GM10847 (cell line): ENCODE data around the gene SELENON.

Experiments used
- POLR2A ChIP-seq: IDR thresholded peaks from 2 replicates; pipeline ENCODE4 v1.6.1; 2011; ENCODE audit not compliant: insufficient read length; ENCODE audit errors: extremely low read depth

SELENON gene

DNA sequence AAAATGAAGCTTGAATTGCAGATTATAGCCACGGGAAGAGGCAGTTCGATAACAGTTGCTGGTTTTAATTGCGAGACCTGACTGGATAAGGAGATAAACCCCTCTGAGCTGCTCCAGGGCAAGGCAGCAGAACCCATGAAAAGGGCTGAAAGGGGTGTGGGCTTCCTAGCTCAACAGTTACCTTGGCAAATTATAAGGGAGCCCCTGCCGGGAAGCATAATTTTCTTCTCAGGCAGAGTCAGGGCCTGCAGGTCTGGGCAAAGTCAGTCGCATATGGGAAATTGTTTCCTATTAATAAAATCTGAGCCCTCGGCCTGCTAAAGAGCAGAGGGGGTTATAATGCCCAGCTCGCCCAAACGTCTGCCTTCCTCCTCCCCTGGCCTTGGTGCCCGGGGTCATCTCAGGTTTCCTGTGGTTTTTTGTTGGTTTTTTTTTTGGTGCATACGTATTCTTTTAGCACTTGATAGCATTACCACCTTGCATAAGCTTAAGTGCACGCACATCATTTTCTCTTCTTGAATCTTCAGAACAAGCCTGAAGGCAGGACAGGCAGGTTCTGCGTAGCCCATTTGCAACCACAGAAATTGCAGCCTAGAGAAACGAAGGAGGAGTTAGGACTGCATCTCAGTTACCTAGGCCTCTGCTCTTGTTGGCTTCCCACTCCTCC is 33.9 kb upstream of the SELENON start:
- TF ChIP-seq POLR2A: no peak

DNA sequence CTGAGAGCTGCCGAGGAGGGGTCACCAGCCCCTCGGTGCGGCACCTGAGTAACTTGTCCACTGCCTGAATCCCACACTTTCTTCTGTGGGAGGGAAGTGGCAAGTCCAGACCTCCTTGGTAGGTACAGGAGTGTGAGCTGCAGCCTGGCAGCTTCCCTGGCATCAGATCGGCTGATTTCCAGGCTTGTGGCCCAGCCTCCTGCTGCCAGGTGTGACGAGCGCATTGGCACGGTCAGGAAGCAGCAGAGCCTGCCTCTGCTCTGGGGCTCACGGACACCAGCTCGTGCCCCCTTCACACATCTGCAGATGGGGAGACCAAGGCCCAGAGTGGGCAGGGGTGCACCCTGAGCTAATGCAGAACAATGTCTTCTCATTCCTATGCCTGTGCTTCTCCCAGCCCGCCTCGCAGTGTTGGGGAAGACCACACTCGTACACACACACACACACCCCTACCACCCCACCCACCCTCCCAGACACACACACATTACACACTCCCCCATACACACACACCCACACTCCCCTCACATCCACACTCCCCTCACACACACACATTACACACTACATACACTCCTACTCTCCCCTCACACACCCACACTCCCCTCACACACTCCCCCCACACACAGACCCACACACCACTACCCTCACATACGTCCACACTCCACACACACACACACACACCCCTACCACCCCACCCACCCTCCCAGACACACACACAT is 33.1 kb upstream of the SELENON start:
- no peak for TF ChIP-seq POLR2A

DNA sequence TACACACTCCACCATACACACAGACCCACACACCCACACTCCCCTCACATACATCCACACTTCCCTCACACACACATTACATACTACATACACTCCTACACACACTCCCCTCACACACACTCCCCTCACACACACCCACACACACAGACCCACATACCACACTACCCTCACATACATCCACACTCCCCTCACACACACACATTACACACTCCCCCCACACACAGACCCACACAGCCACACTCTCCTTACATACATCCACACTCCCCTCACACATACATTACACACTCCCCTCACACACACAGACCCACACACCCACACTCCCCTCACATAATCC is 32.6 kb upstream of the SELENON start:
- no peak for TF ChIP-seq POLR2A

DNA sequence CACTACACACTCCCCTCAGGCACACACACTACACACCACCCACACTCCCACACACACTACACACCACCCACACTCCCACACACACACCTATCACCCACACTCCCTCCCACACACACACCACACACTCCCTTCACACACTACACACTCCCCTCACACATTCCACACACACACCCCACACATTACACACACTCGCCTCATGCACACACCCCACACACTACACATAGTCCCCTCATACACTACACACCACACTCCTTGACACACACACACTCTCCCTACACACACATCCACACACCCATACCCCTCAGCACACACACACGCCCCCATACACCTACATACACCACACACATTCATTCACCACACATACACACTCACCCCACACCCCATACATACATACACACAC is 31.0 kb upstream of the SELENON start:
- TF ChIP-seq POLR2A: no peak

DNA sequence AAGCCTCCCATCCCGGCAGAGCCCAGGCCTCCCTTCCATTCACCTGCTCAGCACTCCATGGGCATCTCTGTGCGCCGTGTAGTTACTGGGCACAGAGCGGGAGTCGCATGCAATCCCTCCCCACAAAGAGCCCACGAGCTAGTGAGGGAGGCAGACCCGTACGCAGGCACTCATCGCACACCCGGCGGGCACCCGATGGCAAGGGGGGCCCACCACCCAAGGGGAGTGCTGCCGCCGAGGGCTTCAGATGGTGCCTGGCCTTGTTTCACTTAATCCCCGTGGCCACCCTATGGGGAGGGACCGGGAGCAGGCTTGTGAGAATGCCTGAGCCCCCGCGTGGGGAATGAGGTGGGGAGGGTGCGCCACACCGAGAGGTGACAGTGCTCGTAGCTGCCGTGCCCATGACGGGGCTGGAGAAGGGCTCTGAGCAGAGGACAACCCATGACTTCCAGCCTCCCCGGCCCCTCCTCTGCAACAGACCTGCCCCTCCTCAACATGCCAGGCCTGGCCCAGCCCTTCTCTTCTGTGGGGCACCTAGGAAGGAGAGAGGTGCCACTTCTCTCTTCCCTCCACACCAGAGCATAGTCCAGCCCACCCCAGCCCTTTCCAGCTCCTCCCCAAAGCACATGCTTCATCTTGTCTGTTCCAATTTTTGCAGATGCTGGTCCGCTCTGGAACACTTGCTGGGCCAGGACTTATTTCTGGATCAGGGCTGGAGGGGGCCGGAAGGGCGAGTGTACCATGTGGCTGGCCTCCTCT is 30.2 kb upstream of the SELENON start:
- no peak for TF ChIP-seq POLR2A

DNA sequence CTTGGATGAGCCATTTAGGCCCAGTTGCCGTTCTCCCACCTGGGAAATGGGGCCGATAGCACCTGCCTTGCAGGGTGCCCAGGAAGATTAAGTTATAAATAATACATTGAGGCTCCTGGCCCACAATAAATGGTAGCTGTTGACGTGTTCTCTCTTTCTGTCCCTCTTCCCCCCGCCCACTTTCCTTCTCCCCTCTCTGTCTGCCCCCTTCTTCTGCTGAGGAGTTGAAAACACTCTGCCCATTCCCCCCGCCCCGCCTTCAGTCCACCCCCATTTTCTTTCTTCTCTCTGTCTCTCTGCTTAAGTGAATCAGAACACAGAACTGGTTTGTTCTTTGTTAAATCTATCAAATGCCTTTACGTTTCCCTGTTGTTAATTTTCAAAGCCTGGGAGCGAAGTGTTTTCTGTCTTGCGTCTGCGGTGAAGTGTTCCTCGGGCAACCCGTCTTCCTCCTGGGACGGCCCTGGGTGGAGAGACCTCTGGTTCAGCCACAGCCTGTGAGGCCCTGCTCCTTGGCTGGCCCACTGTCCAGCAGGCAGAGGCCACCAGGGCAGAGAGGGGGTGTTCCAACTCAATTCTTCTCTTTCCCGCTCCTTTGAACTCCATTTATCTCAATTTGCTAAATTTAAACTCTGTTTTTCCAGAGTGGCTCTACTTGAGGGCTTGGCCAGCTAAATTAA is 29.3 kb upstream of the SELENON start:
- no peak for TF ChIP-seq POLR2A

DNA sequence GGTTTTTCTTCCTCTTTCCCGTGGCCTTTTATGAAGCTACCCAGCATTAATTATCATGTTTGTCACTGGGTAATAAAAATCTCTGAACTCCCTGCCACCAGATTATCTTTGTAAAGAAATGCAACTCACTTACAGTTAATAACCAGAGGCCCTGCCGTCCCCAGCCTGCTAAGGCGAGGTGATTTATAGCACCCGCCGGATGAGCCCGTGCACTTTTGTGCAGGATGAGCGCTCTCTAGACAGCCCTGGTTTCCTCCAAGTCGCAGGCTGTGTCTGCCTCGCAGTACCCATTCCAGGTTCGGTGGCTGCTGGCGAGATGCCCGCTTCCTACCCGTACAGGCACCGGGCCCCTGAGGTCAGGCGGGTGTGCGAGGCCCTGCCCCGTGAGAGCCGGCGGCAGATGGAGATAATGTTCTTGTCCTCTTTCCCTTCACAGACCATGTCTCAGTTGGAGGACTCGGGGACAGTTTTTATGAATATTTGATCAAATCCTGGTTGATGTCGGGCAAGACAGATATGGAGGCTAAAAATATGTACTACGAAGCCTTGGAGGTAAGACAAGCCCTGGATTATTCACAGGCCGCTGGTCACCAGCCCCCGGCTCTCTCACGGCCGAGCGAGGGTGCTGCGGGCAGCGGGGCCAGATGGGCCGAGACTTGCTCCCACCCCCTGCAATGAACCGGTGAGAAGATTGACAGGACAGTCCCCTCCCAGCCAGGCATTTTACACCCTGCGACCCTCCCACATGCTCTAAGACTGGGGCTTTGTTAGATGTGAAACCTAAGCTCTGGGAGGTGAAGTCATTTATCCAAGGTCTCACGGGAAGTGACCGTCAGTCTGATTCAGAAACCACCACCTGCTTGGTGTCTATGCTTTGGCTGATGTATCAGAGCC is 28.5 kb upstream of the SELENON start:
- no peak for TF ChIP-seq POLR2A

DNA sequence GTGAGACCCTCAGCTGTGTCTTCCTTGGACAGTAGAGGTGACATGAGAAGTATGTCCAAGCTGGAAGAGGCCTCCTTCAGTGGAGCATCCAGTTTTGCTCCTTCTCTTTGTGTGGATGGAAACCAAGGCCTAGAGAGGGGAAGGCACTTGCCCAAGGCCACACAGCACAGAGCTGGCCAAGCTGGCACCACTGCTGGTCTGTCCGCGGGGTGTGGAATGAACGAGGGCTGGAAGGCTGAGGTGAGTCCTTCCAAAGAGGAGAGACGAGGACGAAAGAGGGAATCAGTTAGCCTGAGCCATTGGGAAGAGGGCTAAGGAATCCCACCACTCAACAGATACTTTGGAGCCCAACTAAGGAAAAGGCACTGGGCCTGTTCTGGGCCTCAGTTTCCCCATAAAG is 27.8 kb upstream of the SELENON start:
- TF ChIP-seq POLR2A: no peak

DNA sequence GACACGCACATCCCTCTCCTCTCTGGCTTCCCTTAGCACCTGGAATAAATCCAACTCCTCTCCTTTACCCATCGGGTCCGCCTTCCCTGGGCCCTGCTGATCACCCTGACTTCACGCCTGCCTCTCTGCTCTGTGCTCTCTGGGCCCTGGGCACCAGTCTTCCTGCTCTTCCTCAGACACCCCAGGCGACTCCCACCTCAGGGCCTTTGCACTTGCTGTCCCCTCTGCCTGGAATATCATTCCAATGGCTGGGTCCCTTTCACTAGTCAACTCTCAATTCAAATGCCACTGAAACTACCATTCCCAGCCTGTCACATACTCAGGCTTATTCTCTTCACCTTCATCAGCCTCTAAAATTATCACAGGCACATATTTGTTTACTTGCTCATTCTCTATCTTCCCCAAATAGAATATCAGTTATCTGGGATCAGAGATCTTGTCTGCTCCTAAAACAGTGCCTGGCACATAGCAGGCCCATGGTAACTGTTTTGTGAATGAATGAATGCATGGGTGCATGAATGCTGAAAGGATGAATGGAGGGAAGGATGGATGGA is 27.2 kb upstream of the SELENON start:
- no peak for TF ChIP-seq POLR2A

DNA sequence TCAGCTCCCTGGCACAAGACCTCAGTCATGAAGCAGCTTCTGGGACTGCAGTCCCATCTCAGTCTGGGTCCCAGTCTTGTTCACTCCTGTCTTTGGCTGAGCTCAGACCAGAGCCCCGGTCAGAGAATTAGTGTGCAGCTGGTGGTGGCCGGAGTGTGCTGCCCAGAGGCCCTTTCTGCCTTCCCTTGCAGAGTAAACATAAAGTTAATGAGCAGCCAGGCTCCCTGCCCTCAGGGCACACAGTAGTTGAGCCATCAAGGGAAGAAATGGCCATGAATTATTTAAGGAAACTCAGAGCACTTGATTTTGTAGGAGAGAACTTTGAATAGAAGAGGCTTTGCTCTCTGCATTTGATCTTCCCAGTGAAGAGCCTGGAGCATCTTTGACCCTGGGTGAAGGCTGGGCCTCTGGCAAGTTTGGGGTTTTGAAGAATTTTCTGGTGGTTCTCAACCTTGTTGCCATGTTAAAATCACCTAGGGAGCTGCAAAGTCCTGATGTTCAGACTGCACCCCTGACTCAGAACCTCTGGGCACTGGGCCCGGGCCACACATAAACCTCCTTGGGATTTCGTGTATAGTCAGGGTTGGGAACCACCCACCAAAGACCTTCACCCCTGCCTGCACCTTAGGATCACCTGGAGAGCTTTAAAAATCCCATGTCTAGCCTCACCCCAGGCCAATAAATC is 26.4 kb upstream of the SELENON start:
- TF ChIP-seq POLR2A: no peak

DNA sequence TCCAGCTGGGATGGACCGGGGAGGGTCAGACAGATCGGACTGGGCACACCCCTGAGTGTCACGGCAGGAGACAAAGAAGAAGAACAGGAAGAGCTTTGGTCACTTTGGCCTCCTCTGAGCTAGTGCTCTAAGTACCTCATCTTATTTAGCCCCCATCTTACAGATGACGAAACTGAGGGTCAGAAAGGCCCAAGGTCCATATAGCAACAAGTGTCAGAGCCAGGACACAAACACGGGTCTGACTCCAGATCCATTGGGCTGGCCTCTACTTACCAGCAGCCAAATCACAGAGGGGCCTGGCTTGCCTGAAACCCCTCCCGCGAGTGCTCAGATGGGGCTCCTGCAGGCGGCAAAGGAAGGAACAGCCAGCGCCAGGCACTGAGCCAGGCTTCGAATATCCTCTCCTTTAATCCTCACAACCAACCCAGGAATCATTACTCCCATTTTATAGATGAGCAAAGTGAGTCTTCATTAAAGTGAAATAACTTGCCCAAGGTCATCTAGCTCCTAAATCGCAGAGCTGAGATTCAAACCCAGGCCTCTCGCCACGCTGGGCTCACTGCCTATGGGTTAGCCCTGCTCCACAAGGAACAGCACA is 25.7 kb upstream of the SELENON start:
- no peak for TF ChIP-seq POLR2A

DNA sequence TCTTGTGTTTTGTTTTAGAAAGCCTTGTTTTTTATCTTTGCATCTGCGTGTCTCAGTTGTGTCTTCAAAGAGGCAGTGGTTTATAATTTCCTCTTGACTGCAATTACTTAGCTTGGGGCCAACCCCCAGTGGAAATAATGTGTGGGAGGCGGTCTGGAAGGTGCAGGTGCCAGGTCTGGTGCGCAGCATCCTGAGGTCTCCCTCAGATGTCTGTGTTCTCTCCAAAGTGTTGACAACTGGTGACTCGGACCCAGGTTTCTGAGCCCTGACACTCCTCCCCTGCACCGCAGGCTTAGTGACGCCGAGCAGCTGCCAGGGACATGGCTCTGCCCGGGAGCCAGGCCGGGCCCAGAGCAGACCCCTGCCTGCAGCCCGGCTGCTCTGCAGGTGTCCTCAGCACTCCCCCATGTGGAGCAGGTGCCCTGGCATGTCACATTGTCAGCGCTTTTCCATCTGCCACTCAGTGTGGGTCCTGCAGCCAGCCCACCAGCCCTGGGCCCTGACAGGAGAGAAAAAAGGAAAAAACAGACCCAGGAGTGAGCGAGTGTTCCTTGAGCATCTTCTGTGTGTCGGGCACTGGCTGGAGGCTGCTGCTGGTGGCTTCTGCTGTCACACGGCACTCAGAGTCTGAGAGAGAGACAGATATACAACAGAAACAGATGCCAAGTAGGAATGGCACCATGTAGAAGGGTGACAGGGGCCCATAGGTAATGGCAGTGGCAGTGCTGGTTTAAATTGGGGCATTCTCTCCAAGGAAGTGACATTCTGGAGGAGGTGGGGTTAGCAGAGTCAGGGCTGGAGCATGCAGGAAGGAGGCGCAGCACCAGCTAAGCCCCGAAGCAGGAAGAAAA is 24.8 kb upstream of the SELENON start:
- TF ChIP-seq POLR2A: no peak

DNA sequence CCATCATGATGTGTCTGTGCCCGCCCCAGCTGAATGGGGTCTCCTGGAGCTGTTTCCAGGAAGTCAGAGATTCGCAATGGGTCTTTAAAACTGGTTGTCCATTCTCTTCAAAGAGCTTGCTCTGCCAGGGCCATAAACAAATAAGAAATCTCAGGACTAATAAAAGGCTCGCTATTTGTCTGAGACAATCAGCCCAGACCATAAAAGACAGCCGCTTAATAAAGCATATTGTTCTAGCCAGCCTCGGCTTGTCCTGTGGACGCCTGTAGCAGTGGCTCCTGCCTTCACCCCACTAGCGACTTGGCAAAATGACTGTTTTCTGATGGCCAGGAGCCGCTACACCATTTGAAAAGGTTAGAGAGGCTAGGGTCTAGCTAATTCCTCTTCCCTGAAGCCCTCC is 20.6 kb upstream of the SELENON start:
- no peak for TF ChIP-seq POLR2A
